Activated naive CD4-positive, alpha-beta T cell treated with anti-CD3 and anti-CD28 coated beads, Interleukin-2, amount 10 ng/mL, durations not matched to agents 7 days and 5 days (primary cell): Measurements from ENCODE around the gene CACUL1.

Experiments used
- CTCF ChIA-PET: fragments of 350-600 bp; sonication (Branson Sonifier 250); formaldehyde crosslinking; loops from one replicate; lab custom pipeline; 2021; ENCODE audit warnings: antibody characterized with exemption; lab: Charles Lee
- DNase-seq: peaks from one replicate; pipeline ENCODE4 v3.0.0-alpha.2; 2020
- H3K27ac Mint-ChIP-seq: one replicate; pipeline ENCODE4 v1.8.0; 2021; ENCODE audit warnings: mild to moderate bottlenecking, moderate library complexity, mixed read lengths
- H3K27me3 Mint-ChIP-seq: one replicate; pipeline ENCODE4 v1.8.0; 2021; ENCODE audit warnings: mild to moderate bottlenecking, mixed read lengths
- H3K36me3 Mint-ChIP-seq: one replicate; pipeline ENCODE4 v1.8.0; 2021; ENCODE audit warnings: mixed read lengths
- H3K4me1 Mint-ChIP-seq: one replicate; pipeline ENCODE4 v1.8.0; 2021; ENCODE audit warnings: mixed read lengths
- H3K4me3 Mint-ChIP-seq: one replicate; pipeline ENCODE4 v1.8.0; 2021; ENCODE audit warnings: mild to moderate bottlenecking, moderate library complexity, mixed read lengths
- H3K9me3 Mint-ChIP-seq: one replicate; pipeline ENCODE4 v1.8.0; 2021; ENCODE audit warnings: mixed read lengths

Gene CACUL1

DNA sequence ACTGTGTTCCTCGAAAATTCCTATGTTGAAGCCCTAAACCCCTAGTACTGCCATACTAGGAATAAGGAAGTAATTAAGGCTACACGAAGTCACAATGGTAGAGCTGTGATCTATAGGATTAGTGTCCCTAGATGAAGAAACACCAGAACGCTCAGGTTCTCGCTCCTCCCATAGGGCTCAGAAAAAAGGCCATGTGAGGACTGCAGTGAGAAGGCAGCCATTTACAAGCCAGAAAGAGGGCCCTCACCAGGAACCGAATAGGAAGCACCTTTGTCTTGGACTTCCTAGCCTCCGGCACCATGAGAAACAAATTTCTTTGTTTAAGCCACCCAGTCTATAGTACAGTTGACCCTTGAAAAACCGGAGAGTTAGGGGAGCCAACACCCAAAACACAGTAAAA, 46.2 kb downstream of the CACUL1 start:
- Mint-ChIP-seq H3K36me3 (peaks cover 16% of the 10 kb centered on the region), H3K27ac (no peak overlapping the region), H3K27me3 (no peaks in the 10 kb centered on the region), H3K9me3 (no peaks in the 10 kb centered on the region), H3K4me1 (no peaks in the 10 kb centered on the region), H3K4me3 (no peak overlapping the region)
- CTCF ChIA-PET = no interaction called here
- no peak for DNase-seq

DNA sequence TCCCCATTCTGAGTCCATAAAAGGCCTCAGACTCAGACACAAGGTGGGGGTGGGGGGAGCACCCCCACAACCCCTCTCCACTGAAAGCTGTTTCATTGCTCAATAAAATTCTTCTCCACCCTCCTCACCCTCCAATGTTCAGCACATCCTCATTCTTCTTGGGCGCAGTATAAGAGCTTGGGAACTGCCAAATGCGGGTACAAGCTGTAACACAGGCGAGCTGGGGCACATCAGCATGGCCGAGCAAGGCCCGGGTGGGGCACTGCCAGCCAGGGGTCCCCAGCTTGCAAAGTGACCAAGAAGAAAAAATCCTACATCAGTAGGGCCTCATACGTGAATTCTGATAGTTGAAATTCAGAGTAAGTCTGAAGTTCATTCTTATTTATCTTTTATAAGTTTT, 50.1 kb downstream of the CACUL1 start:
- CTCF ChIA-PET = no interaction called here
- Mint-ChIP-seq H3K27ac (no peak overlapping the region), H3K27me3 (no peaks in the 10 kb centered on the region), H3K36me3 (peaks cover 30% of the 10 kb centered on the region), H3K4me3 (no peak overlapping the region), H3K9me3 (no peaks in the 10 kb centered on the region), H3K4me1 (peaks cover 12% of the 10 kb centered on the region)
- DNase-seq = no peak

DNA sequence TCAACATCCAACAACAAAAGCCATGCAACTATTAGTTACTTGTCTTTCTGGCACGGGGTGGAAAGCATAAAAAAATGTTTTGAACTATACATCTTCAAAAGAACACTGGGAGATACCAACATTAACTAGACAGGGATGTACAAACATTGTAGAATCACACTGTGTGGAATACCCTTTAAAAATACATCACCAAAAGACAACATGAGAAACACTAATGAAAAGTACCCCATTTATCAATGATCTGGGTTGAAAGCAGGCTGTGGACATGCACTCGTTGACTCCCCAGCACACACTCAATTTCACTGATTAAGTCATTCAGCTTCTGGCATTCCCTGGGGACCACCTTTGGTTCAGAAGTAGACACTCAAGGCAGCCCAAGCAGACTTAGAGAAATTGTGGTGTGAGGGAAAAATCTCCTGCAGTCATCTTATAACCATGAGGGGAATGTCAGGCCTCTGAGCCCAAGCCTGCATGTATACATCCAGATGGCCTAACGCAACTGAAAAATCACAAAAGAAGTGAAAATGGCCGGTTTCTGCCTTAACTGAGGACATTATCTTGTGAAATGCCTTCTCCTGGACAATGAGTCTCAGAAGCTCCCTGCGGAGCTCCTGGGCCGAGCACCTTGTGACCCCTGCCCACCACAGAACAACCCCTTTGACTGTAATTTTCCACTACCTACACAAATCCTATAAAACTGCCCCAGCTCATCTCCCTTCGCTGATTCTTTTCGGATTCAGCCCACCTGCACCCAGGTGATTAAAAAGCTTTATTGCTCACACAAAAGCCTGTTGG, 53.0 kb downstream of the CACUL1 start:
- CTCF ChIA-PET = interaction anchor here (0.7 to 1.3 kb wide), 2 partner anchors 10 to 20 kb away, joined by 3 to 4 read pairs; no protein-coding TSS in a partner anchor
- Mint-ChIP-seq H3K27me3 (no peaks in the 10 kb centered on the region), H3K4me1 (peaks cover 37% of the 10 kb centered on the region), H3K36me3 (peaks cover 28% of the 10 kb centered on the region), H3K9me3 (no peaks in the 10 kb centered on the region), H3K27ac (no peak overlapping the region), H3K4me3 (no peak overlapping the region)
- no peak for DNase-seq

DNA sequence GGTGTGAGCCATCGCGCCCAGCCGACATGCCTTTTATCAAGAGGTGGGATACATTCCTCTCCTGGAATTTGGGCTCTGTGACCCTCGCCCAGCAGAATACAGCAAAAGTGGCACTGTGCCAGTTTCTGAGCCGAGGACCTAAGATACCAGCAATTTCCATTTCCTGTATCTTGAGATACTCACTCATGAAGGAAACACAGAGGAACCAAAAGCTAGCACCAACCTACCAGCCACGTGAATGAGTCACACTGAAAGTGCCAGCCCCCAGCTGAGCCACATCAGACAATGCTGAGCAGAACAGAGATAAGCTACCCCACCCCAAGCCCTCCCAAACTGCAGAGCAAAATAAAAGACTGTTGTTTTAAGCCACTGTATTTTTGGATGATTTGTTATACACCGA, 56.3 kb downstream of the CACUL1 start:
- no peaks in the 10 kb centered on the region for H3K9me3 Mint-ChIP-seq
- H3K4me3 Mint-ChIP-seq = peak overlapping the region; percentile 53
- no peaks in the 10 kb centered on the region for H3K27me3 Mint-ChIP-seq
- H3K4me1 Mint-ChIP-seq = peaks cover 37% of the 10 kb centered on the region
- peak; percentile 91 for DNase-seq
- H3K27ac Mint-ChIP-seq = peak overlapping the region; percentile 85
- CTCF ChIA-PET = no interaction called here
- peaks cover 23% of the 10 kb centered on the region for H3K36me3 Mint-ChIP-seq

DNA sequence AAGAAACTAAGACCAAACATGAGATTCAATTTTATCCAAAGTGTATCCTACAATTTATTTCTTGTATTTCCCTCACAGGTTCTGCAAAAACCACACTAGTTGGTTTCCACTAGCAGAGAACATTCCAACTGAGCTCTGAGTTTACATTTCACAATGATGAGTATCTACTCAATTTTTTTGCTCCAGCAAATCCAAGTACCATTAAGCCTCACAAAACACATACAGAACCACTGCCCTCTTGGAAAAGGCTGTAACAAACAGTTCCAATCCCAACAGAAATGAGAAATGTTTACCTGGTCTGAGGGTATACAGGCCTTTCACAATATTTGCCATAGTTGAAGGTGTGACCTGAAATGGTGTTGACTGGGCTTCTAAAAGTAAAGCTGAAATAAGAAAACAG, 59.9 kb downstream of the CACUL1 start:
- H3K36me3 Mint-ChIP-seq = peaks cover 23% of the 10 kb centered on the region
- no peak overlapping the region for H3K27ac Mint-ChIP-seq
- no peak overlapping the region for H3K4me3 Mint-ChIP-seq
- no peaks in the 10 kb centered on the region for H3K27me3 Mint-ChIP-seq
- no peaks in the 10 kb centered on the region for H3K9me3 Mint-ChIP-seq
- CTCF ChIA-PET = no interaction called here
- DNase-seq = no peak
- peaks cover 26% of the 10 kb centered on the region for H3K4me1 Mint-ChIP-seq

DNA sequence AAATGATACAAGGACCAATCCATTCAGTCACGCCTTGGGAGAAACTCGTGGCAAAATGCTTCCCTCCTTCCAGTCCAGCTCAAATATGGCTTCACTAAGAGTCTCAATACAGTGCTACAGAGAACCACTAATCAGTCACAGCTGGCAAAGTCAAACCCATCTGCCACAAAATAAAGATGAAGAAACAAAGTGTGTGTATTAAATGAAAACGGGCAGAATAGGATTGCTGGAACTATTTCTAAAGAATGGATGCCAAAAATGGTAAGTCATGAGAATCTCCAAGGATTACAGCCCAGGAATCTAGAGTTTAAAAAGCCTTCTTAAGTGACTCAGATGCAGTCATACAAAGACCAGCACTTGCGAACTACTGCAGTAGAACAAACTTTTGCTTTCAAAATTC, 61.9 kb downstream of the CACUL1 start:
- Mint-ChIP-seq H3K4me1 (peaks cover 7% of the 10 kb centered on the region), H3K27ac (no peak overlapping the region), H3K9me3 (no peaks in the 10 kb centered on the region), H3K36me3 (peaks cover 30% of the 10 kb centered on the region), H3K4me3 (no peak overlapping the region), H3K27me3 (no peaks in the 10 kb centered on the region)
- DNase-seq = no peak
- CTCF ChIA-PET = no interaction called here

DNA sequence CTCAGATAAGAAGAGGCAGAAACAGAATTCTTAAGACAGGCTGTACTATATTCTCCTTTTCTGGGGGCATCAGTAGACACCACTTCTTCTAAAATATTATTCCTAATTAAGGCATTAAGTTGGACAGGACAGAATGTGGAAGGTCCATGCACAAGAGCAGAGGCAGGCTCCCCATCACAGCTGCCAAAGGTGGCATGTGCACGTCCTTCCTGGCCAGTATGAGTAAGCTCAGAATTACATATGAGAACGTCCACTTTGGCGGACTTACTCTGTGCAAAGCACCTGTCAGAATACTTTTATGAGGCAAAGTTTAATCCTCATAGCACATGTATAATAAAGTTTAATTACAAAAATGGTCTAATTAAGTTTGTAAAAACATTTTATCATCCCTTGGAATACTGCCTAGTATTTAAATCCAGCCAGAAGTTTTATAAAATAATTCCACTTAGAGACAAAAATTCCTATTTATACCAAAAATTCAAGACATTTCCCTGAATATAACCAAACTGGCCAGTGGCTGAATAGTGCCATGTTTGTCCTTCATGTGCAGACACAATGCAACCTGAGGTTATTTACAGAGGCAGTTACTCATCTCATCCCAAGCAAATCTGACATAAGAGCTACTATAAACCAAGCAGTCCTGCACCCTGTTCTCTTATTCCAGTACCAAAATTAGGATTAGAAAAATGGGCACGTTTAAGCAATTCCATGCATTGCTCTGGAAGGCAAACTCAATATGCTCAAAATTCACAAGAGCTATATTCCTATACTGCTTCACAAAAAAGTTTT, 65.5 kb downstream of the CACUL1 start:
- Mint-ChIP-seq H3K4me3 (no peak overlapping the region), H3K4me1 (no peaks in the 10 kb centered on the region), H3K27me3 (no peaks in the 10 kb centered on the region), H3K36me3 (peaks cover 48% of the 10 kb centered on the region), H3K27ac (no peak overlapping the region), H3K9me3 (no peaks in the 10 kb centered on the region)
- no peak for DNase-seq
- CTCF ChIA-PET = interaction anchor here (0.6 kb wide), 1 partner anchor 485 kb away, joined by 3 read pairs; no protein-coding TSS in a partner anchor

DNA sequence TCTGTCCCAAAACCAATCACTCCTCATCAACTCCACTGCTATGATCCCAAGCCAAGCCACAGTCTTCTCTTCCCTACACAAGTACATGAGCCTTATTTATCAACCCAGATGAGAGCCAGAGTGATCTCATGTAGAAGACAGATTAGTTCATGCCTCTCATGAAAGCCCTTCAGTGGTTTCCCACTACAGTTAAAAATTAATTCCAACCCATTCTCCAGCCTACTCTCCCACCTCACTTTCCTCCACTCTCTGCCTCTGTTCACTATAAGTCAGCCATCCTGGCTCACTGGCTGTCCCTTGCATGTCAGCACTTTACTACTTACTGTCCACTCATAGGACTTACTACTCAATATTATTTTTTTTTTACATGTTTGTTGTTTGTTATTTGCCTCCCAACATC, 67.3 kb downstream of the CACUL1 start:
- Mint-ChIP-seq H3K27ac (no peak overlapping the region), H3K4me3 (no peak overlapping the region), H3K36me3 (peaks cover 48% of the 10 kb centered on the region), H3K4me1 (no peaks in the 10 kb centered on the region), H3K9me3 (no peaks in the 10 kb centered on the region), H3K27me3 (no peaks in the 10 kb centered on the region)
- CTCF ChIA-PET = no interaction called here
- no peak for DNase-seq

DNA sequence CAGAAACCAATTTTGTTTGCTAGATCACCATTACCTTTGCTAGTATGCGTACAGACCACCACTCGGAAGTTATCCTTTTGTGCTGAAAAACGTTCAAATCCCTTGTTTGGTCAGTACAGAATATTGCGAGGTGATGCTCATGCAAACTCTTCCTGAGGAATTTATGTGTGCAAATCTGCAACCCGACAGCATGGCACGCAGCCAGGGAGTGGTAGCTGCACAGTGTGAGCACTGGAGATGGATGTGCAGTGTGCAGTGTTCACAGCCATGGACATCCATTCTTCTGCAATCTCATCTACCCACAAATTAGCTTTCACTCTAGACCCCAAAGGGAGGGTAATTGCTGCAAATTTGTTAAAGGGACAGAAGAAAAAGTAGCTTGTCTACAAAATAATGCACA, 72.2 kb downstream of the CACUL1 start:
- H3K9me3 Mint-ChIP-seq = no peaks in the 10 kb centered on the region
- no peaks in the 10 kb centered on the region for H3K27me3 Mint-ChIP-seq
- H3K4me3 Mint-ChIP-seq = no peak overlapping the region
- no peak overlapping the region for H3K27ac Mint-ChIP-seq
- H3K36me3 Mint-ChIP-seq = peaks cover 41% of the 10 kb centered on the region
- DNase-seq = no peak
- CTCF ChIA-PET = interaction anchor here (1.4 kb wide), 1 partner anchor 14 kb away, joined by 5 read pairs; no protein-coding TSS in a partner anchor
- H3K4me1 Mint-ChIP-seq = peaks cover 4% of the 10 kb centered on the region

DNA sequence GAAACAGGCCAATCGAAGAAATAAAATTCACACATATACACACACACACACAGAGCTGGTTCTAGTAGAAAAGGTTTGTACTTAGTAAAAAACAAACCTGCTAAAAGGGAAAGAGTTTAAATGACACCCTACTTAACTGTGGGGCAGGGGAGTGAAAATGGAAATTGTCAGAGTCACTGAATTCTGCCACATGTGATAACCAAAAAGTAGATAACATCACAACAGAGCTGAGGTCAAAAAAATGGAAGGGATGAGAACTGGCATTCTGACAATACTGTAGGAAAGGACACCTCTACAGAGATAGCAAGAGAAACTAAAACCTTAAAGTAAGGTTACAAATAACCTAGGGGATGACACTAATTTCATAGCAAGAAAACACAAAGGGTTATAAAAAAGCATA, 74.6 kb downstream of the CACUL1 start:
- no peaks in the 10 kb centered on the region for H3K9me3 Mint-ChIP-seq
- no peak overlapping the region for H3K4me3 Mint-ChIP-seq
- peaks cover 4% of the 10 kb centered on the region for H3K4me1 Mint-ChIP-seq
- H3K27ac Mint-ChIP-seq = no peak overlapping the region
- no peak for DNase-seq
- H3K27me3 Mint-ChIP-seq = no peaks in the 10 kb centered on the region
- CTCF ChIA-PET = no interaction called here
- H3K36me3 Mint-ChIP-seq = peaks cover 24% of the 10 kb centered on the region

DNA sequence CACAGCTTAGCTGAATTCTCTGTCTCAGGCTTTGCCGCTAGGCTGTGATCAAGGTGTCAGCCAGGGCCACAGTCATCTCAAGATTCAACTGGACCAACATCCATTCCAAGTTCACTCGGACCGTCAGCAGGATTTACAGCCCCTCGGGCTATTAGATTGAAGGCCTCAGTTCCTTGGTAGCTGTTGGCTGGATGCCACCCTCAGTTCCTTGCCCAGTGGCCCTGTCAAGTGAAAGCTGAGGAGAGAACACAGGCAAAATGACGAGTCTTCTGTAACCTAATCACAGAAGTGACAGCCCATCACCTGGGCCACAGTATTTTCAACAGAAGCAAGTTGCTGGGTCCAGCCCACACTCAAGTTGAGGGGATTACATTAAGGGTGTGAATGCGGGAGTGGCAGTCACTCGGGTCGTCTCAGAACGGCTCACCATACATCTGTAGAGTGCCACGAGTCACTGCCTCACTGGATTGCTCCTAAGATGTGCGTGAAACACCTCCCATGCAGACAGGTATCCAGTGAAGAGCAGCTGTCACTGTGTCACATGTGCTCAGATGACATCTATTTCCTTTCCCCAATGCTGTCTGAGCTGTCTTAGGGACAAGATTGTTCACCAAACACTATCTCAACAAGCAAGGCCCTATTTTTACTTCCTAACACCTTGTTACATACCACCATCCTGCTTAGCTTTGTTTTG, 80.4 kb downstream of the CACUL1 start:
- Mint-ChIP-seq H3K27ac (no peak overlapping the region), H3K4me1 (peaks cover 10% of the 10 kb centered on the region), H3K27me3 (no peaks in the 10 kb centered on the region), H3K9me3 (no peaks in the 10 kb centered on the region), H3K4me3 (no peak overlapping the region), H3K36me3 (peaks cover 4% of the 10 kb centered on the region)
- no peak for DNase-seq
- CTCF ChIA-PET = no interaction called here

DNA sequence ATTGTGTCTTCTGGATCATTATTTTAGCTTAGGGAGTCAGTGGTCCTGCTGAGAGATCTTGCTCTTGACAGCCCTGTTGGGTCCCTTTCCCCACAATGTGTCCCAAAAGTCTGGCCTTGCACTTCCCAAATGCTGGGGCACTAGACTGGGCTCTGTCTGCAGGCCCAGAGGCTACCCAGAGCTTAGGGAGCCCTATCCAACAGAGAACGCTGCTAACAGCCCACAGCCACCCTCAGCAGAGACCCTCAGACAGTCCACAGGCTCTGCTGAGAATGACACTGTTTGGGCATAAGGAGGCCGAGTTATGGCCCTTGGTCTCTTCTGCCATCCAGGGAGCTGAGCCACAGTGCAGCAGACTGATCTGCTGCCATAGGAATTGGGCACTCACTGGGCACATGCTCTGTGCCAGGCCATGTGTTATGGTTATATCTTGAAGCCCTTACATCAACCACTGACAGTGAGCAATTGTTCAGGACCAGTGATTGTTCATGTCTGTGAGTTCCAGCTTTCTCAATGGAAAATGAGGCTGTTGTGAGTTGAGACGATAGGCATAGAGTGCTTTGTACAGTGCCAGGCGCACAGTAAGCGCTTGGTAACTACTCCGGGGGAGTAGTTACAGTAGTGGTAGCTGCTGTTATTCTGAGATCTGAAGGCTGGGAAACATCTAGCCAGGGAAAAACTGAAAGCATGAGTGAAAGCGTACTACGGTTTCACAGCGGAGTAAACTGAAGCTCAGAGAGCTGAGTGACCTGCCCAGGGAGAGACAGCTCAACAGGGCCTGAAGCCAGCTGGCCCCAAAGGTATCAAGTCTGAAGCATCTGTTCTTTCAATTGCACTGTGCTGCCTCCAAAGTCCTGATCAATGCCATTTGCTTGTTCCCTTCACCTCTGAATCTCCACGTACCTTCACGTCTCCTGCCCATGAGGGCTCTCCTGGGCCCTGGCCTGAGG, 81.7 kb downstream of the CACUL1 start:
- no peak overlapping the region for H3K27ac Mint-ChIP-seq
- no peaks in the 10 kb centered on the region for H3K27me3 Mint-ChIP-seq
- H3K4me3 Mint-ChIP-seq = no peak overlapping the region
- CTCF ChIA-PET = interaction anchor here (0.6 kb wide), 1 partner anchor 124 kb away, joined by 3 read pairs; no protein-coding TSS in a partner anchor
- H3K36me3 Mint-ChIP-seq = peaks cover 3% of the 10 kb centered on the region
- peaks cover 18% of the 10 kb centered on the region for H3K4me1 Mint-ChIP-seq
- H3K9me3 Mint-ChIP-seq = no peaks in the 10 kb centered on the region
- no peak for DNase-seq

DNA sequence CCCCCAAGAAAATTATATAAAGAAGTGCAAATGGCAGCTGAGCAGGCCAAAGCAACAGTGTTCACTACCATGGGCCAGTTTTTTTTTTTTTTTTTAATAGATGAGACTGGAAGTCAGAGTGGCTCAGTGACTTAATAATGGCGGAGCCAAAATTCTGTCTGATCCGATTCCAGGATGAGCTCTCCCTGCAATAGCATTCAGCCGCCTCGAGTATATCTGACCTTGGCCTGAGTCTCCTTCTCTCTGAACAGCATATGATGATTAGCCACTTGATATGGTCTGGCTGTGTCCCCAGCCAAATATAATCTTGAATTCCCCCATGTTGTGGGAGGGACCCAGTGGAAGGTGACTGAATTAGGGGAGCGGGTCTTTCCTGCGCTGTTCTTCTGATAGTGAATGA, 82.6 kb downstream of the CACUL1 start:
- Mint-ChIP-seq H3K36me3 (peaks cover 3% of the 10 kb centered on the region), H3K27me3 (no peaks in the 10 kb centered on the region), H3K4me3 (no peak overlapping the region), H3K4me1 (peaks cover 18% of the 10 kb centered on the region), H3K9me3 (no peaks in the 10 kb centered on the region), H3K27ac (peak overlapping the region; percentile 54)
- CTCF ChIA-PET = no interaction called here
- DNase-seq = no peak
